H4 (cell line): Measurements from ENCODE around the gene VPS26B. TPM values are rescaled to one million over a fixed set of nuclear protein-coding genes. Genes with fewer than 3 reads are reported as not detected.

Experiments used
- DNase-seq: peaks from one replicate; pipeline ENCODE4 v3.0.0-alpha.2; 2015; ENCODE audit warnings: low spot score
- total RNA-seq: library from RNA; depleted of rRNA; stranded (reverse); fragments of >200 nt; shearing (Covaris generic); gene quantifications from 2 replicates; pipeline ENCODE4 v1.2.3, GENCODE V29; 2014

VPS26B gene
- total RNA-seq, 1 experiment from 2014 or later: 25.5 TPM

- no peak for DNase-seq
Measured at GRCh38 chr11:134257101-134257500, 32.6 kb downstream of the VPS26B start.

- no peak for DNase-seq
Measured at GRCh38 chr11:134258577-134258976, 34.1 kb downstream of the VPS26B start.

GRCh38 chr11:134260503-134260902, 36.0 kb downstream of the VPS26B start:
- DNase-seq: no peak

DNA sequence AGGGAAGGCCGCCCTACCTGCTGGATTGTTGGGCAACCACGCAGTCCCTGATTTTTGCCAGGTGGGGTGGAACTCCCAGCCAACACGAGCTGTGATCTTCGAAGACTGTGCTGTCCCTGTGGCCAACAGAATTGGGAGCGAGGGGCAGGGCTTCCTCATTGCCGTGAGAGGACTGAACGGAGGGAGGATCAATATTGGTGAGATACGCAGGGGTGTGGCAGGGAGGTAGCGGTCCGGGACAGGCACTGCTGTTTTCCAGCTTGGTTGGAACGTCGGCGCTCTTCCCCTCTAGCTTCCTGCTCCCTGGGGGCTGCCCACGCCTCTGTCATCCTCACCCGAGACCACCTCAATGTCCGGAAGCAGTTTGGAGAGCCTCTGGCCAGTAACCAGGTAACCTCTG, 36.5 kb downstream of the VPS26B start:
- DNase-seq: no peak

DNA sequence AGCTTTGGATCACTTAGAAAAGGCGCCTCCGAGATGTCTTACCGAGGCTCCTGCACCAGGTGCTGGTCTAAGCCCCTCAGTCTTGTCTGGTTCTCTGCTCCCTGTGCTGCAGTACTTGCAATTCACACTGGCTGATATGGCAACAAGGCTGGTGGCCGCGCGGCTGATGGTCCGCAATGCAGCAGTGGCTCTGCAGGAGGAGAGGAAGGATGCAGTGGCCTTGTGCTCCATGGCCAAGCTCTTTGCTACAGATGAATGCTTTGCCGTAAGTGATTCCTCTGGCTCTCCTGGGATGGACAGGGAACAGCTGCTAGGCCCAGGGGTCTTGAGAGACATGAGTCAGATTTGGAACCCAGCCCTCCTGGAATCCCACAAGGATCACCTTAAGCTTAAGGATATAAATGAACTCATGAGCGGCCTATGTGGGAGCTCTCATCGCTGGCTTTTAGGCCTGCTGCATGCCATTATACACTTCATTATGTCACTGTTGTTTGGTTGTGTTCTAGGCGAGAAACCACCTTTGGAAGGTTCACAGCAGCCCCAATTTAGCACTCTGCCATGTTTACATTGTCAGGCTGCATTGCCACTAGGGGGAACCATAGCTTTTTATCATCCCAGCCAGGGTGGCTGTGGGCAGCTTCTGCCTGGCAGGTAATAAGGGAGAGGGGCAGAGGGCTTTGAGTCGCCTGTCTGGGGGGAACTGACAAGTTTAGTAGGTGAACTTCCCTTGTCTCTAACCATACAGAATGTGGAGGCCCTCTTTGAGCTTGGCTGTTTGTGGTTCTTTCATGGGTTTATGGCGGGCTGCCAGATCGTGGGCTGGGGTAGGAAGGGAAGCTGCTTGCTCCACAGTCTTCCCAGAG, 37.4 kb downstream of the VPS26B start:
- DNase-seq: peak; percentile 27

DNA sequence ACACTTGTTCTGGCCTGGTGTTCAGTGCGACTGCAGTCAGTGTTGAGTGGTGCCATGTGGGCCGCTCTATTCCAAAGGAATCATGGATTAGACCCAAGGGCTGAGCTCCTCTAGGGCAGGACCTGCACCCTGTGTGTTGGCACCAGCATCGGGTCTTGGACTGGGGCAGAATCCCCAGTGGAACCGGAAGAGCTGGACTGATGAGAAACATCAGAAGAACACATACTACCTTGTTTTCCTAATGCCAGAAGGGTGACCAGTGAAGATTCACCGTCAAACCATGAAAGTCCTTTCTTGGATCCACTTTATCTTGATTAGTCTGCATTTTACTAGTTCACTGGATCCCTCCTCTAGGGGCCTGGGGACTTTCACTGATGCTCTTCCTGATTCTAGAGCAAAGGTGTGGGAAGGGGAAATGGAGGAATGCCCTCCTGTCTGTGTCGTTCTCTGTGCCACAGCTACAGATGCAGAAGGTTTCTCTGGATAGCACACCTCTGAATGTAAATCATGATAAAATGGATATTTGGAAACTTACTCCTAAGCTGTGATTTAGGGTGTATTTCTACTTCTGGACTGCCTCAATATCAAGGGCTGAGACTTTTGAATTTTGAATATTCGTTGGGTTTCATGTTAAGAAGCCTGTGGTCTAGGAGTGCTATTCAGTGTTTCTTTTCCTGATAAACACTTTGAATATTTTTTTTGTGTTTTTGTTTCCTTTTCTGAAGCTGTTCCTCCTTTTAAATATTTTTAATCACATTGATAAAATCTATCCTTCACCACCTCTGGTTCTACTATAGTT, 40.7 kb downstream of the VPS26B start:
- DNase-seq: no peak

DNA sequence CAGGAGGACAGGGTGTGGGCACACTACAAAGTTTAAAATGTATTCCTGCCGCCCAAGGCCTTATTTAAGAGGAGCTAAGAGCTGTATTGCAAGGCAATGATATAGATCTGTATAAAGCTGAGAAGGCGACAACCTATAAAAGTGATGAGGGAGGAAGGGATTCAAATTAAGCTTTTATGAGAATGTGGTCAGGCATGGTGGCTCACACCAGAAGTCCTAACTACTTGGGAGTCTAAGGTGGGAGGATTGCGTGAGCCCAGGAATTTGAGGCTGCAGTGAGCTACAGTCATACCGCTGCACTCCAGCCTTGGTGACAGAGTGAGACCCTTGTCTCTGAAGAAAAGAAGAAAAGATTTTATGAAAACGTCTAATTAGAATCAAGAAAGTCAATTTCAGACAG, 42.0 kb downstream of the VPS26B start:
- peak; percentile 60 for DNase-seq

GRCh38 chr11:134266841-134267251, 42.4 kb downstream of the VPS26B start:
- peak; percentile 87 for DNase-seq

GRCh38 chr11:134267461-134267860, 43.0 kb downstream of the VPS26B start:
- DNase-seq: no peak

- DNase-seq: no peak
Measured at GRCh38 chr11:134267966-134268365, 43.5 kb downstream of the VPS26B start.

DNA sequence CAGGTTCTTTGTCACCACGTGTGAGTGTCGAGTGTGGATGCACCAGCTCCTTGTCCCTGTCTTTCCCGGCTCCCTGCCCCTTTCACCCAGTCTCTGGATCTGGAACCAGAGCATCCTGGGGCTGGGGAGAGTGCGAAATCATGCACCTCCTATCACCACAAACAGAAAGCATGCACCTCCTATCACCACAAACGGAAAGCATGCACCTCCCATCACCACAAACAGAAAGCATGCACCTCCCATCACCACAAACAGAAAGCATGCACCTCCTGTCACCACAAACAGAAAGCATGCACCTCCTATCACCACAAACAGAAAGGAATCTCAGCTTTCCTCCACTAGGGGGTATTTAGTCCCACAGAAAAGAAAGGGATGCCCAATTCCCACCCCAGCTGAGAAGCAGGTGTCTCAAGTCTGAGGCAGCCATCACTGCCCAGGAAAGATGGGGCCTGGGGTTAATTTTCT, 45.8 kb downstream of the VPS26B start:
- peak; percentile 36 for DNase-seq

GRCh38 chr11:134271978-134272377, 47.5 kb downstream of the VPS26B start:
- DNase-seq: no peak

DNA sequence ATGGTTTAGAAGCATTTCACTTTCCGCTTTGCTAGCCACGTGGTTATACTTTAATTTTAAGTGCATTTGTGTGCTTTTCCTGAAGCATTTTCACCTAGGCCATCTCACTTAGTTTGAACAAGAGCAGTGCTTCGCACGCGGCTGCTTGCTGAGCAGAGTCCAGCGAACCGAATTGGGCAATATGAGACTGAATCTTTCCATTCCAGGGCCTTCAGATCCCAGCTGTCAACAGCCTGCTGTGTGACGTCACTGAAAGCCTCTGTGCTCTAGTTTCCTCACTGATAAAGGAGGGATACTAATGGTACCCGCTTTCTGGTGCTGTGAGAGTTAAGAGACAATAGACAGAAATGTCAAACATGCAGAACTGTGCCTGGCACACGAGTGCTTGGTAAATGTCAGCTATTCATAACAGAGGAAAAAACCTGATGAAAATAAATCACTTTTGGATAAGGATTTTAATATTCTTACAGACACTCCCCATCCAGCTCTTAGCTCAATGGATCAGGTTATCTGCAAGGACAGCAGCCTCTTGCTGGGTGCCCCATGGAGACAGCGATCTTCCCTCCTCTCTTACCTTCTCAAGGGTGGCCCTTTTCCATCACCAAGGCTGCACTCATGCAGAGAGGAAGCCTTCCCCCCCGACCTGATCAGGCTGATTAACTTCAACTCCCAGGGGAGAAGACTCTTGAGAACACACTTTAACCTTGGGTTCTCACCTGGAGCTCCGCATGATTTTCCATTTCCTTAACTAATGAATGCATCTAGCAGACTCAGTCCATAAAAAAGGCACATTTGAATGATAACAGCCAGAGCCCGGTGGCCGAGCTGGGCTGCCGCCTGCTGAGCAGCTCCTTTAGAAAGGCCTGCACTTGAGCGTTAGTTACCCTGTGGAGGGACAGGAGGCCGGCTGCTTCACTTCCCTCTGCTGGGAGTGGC, 48.2 kb downstream of the VPS26B start:
- no peak for DNase-seq

DNA sequence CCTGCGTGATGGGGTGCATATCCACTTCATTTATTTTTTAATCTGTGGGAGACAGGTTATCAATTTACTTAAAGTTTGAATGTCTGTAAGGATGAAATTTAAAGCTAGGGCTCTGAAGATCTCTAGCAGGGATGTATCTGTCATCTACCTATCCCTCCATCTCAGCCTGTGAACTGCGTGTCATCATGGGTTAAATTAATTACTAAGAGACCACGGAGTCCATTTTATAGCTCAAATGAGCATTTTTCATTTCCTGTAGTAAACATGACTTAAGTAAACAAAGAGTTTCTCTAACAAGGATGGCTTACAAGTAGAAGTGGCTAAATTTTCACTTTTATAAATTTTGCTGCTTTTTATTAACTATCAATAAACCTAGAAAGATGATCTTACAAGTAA, 48.8 kb downstream of the VPS26B start:
- no peak for DNase-seq

DNA sequence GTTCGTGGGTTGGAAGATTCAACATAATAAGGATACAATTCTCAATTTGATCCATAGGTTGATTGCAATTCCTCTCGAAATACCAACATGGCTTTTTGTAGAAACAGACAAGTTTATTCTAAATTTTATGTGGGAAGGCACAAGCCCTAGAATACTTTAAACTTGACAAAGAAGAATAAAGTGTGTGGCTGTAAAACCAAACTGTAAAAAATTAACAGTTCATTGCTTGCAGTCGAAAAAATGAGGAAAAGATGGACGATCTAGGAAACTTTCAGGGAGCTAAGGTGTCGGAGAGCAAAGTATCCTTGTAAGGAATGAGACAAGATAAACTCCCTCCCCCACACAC, 50.7 kb downstream of the VPS26B start:
- no peak for DNase-seq

DNA sequence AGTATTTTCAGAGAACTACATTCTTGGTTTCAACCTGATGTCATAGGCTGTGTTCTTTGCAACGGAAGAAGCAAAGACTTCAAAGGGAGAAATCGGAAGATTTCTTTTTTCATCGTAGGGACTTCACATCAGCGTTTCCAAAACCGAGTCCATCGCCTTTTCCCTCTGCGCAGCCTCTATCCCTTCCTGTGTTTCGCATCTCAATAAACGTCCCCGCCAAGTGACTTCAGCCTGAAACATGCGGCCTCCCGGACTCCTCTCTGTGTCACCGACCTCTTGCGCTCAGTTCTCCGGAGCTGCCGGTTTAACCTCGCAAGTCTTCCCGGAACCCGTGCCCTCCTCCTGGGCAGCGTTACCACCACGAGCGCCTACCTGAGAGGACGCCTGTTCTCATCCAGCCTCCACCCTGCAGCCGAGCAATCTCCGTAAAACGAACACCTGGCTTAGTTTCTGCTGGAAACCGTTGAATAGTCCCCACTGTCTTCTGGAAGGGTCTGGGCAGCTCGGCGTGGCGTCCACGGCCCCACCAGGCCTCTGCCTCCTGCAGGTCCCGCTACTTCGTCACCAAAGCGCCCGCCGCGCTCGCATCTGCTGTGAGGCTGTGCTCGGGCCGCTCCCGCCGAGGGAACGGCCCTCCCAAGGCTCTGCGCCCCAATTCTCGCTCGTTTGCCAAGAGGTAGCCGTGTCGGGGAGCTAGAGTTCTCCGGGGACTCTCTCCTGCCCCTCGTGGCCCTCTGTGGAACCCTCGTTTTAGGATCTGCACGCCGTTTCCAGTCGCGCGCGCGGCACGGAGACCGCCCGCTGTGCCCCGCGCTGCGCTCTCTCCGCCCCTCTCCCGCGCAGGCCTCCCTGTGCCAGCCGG, 51.3 kb downstream of the VPS26B start, which contains the start of gene GLB1L3:
Gene GLB1L3 (plus strand): TSS at position 846 of the 862 bp plus-strand sequence. CDS start 362 bp downstream, outside the sequence.
- DNase-seq: peak; percentile 31

DNA sequence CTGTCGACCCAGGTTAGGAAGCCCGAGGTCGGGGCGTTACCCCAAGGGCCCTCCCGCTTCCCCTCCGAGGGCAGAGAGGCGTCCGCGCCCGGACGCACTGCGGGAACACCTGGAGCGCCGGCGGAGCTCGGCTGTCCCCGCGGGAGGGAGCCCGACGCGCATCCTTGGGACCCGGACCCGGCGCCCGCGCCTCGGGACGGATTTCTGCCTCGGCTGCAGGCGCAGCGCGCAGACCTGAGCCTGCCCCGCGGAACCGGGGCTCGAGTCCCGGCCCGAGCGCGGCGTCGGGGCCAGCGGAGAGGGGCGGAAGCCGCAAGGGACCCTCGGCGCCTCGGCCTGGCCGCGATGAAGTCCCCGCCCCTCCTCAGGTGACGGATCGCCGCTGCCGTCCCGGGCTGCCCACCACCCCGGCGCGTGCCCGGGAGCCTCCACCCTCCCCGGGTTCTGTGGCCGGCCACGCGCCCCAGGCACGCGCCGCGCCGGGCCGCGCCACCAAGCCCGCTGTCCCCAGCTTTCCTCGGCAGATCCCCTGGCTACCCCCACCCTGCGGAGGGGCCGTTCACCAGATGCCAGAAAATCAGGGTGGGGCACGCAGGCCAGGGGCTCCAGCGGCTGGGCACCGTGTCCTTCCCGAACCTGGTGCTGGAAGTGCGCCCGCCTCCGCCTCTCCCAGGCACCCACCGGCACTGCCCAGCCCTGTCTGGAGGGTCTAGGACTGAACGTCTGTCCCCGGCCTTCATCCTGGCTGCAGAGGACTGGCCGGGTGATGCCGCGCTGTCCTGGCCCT, 52.1 kb downstream of the VPS26B start:
- no peak for DNase-seq

DNA sequence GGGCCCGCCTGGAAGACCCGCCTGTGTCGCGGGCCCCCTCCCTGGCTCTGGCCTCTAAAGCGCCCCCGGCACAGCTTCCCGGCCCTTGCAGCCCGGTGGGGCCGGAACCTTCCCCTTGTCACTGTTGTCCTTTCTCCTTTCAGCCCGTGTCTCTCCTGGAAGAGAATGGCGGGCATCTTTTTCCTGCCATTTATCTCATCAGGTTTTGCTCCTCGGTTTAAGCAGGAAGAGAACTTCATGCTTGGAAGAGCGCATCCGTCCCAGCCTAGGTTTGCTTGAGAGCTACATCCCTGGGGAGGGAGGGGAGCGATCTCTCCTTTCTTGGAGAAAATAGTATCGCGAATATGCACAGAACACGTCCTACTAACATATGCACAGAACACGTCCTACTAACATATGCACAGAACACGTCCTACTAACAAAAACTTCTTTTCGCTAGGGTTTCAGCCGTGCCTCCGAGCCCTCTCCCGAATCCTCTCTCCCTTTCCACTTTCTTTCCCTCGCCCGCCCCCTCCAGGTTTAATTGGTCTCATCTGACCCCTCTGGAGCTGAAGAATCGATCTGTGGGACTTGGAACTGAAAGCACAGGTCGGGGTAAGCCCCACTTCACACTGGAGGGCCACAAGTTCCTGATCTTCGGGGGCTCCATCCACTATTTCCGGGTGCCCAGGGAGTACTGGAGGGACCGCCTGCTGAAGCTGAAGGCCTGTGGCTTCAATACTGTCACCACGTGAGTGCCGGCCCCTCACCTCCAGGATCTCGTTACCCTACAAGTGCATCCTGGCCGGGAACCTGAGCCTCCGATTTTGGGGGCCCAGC, 52.9 kb downstream of the VPS26B start:
- DNase-seq: no peak

DNA sequence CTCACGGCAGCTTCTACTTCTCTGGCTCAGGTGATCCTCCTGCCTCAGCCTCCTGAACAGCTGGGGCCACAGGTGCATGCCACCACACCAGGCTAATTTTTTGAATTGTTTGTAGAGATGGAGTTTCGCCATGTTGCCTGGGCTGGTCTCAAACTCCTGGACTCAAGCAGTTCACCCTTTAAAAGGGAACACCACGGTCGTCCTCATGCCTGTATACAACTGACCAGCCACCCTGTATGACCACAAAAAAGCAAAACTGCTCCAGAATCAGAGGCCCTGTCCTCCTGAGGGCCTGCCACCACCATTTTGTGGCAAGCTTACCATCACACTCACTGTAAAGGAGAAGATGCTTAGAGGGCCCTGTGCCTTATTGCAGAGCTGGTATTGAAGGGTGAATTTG, 53.9 kb downstream of the VPS26B start:
- DNase-seq: no peak
